Activated T-cell treated with anti-CD3 and anti-CD28 coated beads for 24 hours (primary cell): Measurements from ENCODE around the gene NDUFC1.
"Not testable (repeated sequence)": the region's sequence is repeated elsewhere in the genome, so short reads cannot be mapped to it uniquely, and the experiment has no call there.

Source experiments
- DNase-seq: peaks from one replicate; pipeline ENCODE4 v3.0.0-alpha.2; 2020; ENCODE audit warnings: low read depth

NDUFC1 gene

DNA sequence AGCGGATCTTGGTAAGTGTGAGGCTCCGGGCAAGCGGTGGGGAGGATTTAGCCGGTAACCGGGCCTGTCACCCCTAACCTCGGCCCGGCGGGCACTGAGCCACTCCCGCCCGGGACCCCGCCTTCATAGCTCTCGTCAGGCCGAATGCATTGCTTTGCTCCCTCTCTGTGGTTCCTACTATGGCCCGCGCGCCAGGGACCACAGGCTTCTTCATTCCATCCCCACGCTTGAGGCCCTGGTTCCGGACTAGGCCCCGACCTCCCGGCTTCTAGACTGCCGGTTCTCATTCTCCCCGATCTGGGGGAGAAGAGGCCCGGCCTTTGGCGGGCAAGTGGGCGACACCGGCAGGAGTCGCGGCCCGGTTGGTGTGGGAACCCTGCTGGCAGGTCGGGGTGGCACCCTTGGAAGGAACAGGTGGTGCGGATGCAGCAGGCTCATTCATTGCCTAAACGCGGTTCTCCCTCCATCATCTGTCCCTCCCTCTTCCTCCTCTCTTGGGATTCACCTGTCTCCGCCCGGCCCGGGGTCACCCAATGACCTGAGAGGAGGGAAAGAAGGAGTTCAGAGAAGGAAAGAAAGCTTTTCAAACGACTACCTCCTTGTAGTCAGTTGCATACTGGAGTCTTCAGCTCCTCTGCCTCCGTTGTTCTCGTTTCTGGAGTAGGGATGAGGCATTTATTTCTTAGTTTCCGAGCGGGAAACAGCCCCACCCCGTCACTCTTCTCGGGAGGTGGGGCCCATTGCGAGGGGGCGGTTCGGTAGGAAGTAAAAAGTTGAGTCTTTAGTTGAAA is at the start of gene NDUFC1:
Gene NDUFC1, minus strand, starts transcription at position 657 of the 791 bp plus-strand sequence. CDS start 6,679 bp downstream, outside the sequence.
- DNase-seq = peak; percentile 52

DNA sequence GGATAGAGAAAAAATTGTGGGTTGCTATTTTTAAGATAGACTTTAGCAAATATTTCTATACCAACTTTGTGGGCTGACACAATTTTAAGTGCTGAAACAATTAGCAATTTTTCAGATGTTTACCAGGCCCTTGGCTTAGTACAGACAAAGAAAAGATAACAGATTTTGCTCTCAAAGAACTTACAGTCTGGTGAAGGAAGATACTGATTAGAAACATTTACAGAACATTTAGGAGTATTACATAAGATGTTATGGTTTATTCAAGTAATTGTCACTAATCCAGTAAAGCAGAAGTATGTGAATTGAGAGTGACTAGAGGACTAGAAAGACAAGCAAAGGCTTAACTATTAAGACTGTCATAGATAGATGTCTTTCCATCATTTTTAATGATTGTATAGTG is 35.3 kb upstream of the NDUFC1 start:
- DNase-seq = no peak

DNA sequence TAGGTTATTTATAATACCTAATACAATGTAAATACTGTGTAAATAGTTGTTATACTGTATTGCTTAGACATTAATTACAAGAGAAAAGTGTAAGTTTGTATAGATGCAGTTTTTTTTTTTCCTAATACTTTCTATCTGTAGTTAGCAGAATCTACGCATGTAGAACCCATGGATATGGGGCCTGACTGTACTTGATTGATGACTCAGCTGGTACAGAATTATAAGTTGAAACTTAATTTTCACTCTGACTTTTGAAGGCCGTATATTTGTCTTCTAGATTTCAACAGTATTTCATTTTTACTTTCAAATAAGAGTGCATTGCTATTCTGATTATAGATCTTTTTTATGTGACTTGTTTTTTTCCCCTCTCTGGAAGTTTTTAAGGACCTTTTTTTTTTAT is 30.8 kb upstream of the NDUFC1 start:
- no peak for DNase-seq

DNA sequence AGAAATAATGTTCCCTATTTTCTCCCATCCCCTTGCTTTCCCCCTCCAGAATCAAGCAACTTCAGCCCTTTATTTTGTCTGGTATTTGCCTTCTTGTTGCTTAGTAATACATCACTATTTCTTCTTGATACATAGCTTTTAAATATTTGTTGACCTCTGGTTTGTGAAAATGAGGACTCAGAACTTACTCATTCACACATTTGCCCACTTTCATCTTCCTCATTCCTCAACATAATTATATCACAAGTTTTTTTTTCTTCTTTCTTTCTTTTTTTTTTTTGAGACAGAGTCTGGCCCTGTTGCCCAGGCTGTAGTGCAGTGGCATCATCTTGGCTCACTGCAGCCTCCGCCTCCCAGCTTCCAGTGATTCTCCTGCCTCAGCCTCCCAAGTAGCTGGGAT is 28.9 kb upstream of the NDUFC1 start:
- DNase-seq = no peak

DNA sequence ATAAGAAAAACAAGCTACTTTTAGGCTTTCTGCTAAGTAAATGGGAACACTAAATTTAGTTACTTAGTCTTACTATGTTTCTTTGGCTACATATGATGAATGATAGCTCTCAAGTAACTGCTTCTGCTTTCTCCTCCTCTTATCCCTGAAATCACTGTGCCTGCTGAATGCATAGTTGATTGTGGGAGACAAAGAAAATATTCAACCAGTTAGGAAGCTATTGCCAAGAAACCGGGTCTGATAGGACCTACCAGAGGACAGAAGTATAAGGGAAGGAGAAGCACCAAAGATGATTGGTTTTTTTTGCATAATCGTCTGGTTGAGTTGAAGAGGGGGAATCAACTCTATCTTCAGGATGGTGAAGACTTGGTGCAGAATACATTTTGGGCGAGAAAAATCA is 28.0 kb upstream of the NDUFC1 start:
- DNase-seq = no peak

DNA sequence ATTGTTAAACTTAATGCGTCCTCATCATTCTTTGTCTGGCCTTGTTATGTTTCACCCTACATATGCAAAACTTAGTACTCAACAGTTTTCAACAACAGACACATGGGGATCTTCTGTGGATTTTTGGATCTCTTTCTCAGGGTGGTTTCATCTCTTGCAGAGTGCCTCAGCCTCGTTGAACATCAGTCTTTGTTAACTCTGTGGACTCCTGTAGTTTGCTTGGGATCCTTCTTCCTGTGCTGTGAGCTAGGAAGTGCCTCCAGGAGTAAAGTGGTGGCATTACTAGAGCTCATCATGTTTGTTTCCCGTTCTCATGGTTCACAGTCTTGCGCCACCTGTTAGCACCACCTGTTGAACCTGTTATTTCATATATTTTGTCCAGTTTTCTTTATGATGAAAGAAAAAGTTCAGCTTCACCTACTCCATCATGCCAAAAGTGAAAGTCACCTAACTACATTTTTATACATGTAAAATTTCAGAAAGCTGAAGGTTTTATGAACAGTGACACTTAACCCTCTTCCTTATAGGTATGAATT is 27.5 kb upstream of the NDUFC1 start:
- DNase-seq = no peak

DNA sequence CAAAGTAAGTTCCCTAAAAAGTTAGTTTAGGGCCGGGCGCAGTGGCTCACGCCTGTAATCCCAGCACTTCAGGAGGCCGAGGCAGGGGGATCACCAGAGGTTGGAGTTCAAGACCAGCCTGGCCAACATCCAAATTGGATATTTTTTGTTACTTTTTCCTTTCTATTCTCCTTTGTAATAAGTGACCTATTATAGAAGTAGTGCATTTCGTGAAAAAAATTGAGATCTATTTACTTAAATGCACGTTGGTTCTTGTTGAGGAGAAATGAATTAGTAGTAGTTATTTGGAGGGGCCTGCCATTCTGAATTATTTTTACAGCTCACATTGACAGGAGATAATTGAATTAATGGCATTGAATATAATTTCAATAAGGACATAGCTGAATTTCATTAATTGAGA is 22.3 kb upstream of the NDUFC1 start:
- no peak for DNase-seq

DNA sequence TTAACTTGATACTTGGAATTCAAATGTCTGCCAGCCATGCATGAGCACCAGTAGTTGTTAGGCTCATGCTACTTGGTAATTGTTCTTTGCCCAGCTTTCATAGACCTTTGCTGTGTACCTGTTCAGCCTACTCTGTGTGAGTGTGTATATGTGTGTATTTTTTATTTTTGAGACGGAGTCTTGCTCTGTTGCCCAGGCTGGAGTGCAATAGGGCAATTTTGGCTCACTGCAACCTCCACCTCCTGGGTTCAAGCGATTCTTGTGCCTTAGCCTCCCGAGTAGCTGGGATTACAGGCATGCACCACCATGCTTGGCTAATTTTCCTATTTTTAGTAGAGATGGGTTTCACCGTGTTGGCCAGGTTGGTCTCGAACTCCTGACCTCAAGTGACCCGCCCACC is 20.3 kb upstream of the NDUFC1 start:
- not testable (repeated sequence) for DNase-seq

DNA sequence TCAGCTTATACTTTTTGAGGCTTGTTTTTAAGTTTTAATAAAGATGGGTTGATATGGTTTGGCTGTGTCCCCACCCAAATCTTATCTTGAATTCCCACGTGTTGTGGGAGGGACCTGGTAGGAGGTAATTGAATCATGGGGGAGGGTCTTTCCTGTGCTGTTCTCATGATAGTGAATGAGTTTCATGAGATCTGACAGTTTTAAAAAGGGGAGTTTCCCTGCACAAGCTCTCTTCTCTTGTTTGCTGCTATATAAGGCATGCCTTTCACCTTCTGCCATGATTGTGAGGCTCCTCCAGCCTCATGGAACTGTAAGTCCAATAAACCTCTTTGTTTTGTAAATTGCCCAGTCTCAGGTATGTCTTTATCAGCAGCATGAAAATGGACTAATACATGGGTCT is 19.8 kb upstream of the NDUFC1 start:
- not testable (repeated sequence) for DNase-seq

DNA sequence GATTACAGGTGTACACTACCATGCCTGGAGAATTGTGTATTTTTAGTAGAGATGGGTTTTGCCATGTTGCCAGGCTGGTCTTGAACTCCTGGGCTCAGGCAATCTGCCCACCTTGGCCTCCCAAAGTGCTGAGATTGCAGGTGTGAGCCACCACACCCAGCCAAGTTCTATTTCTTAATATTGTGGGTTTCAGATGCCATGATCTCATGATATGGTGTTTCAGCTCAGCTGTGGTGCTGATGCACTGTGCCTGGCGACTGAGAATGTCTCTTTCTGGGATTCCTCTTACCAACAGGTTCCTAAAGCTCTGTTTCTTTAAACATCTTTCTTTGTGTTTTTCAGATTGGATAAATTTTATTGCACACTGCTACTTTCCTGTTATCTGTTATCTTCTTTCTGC is 17.3 kb upstream of the NDUFC1 start:
- DNase-seq = no peak

DNA sequence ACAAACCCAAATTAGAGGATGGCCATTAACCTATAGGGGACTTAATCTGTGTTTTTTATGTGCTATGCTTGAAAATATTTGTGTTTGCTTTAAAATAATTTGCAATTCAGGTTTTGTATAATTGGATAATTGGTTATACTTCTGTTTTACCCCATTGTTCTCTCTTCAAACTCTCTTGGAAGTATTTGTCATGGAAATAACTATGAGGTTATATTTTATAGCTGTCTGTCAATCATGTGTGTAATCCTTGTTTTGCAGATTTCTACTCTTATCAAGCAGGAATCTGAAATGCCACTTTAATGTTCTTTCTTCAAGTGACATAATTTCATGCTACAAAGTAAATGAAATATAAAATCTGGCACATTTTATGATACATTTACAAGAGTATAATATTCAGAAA is 15.4 kb upstream of the NDUFC1 start:
- DNase-seq = no peak

DNA sequence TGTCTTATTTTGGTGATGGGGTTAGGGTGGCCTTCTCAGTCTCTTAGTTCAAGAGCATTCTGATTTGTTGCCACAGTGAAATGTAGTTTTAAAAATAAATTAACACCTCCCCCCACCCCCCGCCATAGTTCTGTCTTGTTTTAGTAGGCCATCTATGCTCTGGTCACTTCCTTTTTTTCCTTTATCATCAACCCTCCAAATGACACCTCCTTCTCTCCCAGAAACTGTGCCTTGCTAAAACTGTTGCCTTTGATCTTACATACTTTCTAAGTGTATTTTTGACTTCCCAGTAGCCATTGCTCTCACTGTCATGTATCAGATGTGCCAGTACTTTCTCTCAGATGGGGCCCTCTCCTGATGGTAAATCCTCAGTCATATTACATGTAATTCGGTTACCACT is 14.5 kb upstream of the NDUFC1 start:
- DNase-seq = no peak

DNA sequence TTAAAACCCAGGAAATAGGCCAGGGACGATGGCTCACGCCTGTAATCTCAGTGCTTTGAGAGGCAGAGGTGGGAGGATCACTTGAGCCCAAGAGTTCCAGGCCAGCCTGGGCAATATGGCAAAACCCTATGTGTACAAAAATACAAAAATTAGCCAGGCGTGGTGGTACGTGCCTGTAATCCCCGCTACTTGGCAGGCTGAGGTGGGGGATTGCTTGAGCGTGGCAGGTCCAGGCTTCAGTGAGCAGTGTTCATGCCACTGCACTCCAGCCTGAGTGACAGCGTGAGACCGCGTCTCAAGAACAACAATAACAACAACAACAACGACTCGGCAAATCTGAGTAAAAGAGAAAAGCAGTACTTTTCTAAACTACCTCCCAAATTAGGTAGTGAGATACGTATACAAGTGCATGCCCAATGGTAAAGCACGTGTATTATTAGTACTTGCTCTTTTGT is 13.0 kb upstream of the NDUFC1 start:
- no peak for DNase-seq

DNA sequence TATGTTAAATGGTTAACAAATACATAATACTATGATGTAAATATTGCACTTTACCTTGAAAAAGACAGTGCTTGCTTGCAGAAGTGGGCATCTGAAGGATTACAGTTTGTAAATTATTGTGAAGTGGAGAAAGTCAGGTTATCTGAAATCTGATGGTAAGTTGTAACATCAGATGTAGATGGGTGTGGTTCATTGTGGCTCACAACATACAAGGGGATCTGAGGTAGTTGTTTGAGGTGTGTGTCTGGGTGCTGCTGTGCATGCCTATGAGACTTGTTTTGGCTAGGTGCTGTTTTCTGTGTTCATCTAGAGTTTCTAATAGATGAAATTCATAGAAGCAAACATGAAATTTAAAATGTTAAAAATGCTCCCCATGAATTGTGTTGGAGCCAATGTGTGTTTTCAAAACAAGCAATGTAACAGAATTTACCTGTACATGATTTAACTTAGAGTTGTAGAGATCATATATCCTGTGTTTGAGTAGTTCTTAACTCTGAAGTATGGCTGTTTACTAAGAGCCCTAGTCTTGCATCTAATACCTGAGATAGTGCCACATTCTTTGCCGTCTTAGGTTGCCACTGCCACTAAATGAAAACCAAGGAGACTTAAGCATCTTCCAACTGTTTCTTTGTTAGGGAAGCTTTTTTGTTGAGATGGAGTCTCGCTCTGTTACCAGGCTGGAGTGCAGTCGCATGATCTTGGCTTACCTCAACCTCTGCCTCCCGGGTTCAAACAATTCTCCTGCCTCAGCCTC is 11.9 kb upstream of the NDUFC1 start:
- no peak for DNase-seq

DNA sequence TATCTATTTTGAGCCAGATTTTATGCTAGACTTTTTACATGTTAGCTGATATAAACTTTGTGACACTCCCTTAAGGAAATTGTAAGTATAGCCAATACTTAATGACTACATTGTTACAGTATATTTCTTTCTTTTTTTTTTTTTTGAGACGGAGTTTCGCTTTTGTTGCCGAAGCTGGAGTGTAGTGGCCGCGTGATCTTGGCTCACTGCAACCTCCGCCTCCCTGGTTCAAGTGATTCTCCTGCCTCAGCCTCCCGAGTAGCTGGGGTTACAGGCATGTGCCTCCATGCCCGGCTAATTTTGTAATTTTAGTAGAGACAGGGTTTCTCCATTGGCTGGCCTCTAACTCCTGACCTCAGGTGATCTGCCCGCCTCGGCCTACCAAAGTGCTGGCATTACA is 11.1 kb upstream of the NDUFC1 start:
- not testable (repeated sequence) for DNase-seq

DNA sequence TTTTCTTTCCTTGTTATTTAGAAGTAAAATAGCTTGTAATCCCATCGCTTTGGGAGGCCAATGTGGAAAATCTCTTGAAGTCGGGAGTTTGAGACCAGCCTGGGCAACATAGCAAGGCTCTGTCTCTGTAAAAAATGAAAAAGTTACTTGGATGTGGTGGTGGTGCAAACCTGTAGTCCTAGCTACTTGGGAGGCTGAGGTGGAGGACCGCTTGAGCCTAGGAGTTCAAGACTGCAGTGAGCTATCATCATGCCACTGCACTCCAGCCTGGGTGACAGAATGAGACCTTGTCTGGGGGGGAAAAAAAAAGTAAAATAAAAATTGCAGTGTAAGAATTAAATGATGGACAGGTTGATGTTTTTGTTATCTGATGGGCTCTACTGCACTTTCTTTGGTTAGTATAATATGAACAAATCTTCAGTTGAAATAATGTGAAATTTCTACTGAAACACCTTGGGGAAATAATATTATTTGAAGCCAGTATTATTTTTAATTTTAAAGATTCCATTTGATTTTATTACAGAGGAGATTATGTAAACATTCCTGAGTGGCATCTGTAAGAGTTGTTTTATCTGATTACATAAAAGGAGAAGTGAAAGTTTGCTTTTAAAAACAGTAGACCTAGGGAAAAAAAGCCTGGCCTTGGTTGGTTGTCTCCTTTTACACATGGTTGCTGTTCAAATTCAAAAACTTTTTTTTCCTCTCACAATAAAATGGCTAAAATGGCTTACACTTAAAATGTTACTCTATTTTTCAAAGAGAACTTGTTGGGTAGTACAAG is 10.5 kb upstream of the NDUFC1 start:
- DNase-seq = no peak

DNA sequence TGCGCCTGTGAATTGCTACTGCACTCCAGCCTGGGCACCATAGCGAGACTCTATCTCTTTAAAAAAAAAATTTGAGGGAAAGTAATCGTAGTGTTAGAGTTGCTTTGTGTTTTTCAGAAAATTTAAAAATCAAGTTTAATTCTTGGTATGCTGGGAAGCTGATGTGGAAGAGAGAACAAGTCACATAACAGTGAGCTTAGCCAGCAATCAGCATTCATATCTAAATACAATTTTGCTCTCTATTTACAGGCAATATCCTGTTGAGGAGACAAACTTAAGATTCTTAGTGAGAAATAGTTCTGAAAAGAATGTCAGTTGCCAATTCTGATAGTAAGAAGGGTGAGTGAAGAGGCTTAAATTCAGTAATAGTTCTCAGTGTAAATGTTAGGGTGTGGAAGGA is 9.6 kb upstream of the NDUFC1 start:
- no peak for DNase-seq

DNA sequence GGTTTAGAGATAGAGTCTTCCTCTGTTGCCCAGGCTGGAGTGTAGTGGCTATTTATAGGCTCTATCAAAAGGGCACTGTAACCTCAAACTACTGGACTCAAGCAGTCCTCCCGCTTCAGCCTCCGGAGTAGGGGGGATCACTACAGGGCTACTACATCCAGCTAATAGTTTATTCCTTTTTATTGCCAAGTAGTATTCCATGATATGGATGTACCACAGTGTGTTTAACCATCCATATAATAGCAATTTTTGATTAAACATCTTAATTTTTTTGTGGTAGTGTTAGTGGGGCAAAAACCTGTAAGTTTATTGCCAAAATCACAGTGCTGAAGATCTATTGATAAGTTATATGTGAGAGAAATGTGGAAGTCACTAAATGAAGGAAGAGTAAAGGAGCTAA is 2.6 kb upstream of the NDUFC1 start:
- DNase-seq = no peak

DNA sequence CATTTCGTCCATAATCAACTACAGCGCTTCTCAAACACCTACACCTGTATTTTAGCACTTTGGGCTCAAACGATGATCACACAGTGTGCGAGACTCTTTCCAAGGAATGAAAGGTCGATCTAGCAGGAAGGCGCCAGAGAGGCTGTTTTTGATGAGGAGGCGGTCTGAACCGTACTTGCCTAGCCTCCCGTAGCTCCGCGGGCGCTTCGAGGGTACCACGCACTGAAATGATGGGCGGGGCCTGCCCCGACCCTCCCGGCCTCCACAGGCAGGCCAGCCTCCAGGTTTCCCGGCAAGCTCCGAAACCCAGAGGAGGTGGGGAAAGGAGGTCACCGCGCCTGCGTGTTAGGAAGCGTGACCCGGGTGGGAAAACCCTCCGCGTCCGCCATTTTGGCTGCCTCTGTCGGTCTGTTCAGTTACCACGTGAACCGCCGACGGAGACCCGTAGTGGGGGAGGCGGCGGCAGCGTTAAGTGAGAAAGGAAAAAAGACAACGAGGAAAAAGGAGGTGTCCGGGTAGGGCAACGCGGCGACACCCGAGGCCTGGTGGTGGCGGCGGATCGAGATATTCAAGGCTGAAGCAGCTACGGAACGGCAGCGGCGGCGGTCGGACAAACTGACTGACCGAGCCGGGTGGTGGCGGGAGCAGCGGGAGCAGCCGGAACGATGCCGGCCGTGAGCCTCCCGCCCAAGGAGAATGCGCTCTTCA is 1.0 kb downstream of the NDUFC1 start, which contains the start of gene NAA15:
Gene NAA15, plus strand, starts transcription at position 393 of the 708 bp plus-strand sequence. Its CDS starts 273 bp downstream, at position 666.
- peak; percentile 98 for DNase-seq

DNA sequence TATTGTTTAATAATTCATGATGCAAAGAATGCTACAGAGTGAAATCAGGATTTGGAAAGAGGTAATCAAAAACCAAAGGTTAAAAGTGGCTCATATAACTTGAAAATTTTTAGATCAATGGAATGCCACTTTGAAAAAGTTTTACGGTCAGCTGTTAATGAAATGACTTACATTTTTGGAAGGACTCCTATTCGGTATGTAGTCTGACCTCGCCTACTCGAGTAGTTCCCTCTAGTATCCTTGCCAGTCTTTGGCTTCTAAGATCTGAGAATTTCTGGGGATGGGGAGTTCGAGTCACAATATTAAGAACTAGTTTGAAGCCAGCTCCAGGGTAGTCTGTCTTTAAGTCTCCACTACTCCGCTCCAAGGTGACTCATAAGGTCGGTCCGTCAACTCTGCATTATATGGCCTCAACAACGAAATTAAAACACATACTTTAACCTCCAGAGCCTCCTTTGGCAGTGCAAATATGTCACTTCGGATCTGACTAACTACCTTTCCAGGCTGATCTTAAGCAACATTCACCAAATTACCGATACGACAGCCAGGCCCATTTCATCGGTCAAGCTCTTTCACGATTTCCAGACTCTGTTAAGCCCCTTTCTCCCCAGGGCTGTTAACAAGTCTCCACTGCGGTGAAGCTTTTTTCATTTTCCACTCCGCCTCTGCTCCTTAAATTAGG is 1.7 kb downstream of the NDUFC1 start:
- DNase-seq = no peak

DNA sequence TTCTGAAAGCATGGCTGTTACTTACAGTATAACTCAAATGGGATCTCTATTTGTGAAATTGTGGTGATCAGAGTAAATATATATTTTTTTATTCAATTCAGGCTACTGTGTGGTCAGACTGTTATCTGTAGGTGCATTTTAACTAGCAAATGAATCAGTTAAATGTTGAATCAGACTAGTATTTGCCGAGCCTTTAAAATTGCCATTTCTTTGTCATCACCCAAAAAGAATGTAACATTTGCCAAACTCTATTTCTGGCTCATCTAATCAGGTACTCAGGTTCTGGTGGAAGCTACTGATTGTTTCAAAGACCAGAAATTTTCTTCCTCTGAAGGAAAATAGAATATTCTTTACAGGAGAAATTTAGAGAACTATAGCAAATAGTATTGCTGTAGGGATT is 2.7 kb downstream of the NDUFC1 start:
- DNase-seq = no peak
